ENCODE measurements around the gene XRCC5. TPM values are rescaled to one million over a fixed set of nuclear protein-coding genes. Genes with fewer than 3 reads are reported as not detected.

XRCC5 gene
- 100 to 1,000 TPM; 304 to 384 (median 335) TPM for polyA plus RNA-seq (ENCODE audit: insufficient read length in 3 of 3)
- long read RNA-seq, donor 1, transcript XRCC5-208 (3 exons, 610 nt), result minor isoform, 14 of 305 reads
- long read RNA-seq, donor 1, transcript XRCC5-201 (21 exons, 3,428 nt), result major isoform, 22 of 305 reads
- long read RNA-seq, donor 1, transcript XRCC5-209 (2 exons, 616 nt), result minor isoform, 6 of 305 reads
- long read RNA-seq, donor 1, partial matches to known transcripts, result 260 of 305 reads
- long read RNA-seq, donor 1, other reads (novel, unspliced or antisense), result 0 of 305 reads
- long read RNA-seq, donor 2, transcript XRCC5-208 (3 exons, 610 nt), result minor isoform, 6 of 158 reads
- long read RNA-seq, donor 2, transcript XRCC5-201 (21 exons, 3,428 nt), result major isoform, 18 of 158 reads
- long read RNA-seq, donor 2, transcript XRCC5-209 (2 exons, 616 nt), result minor isoform, 6 of 158 reads
- long read RNA-seq, donor 2, partial matches to known transcripts, result 127 of 158 reads
- long read RNA-seq, donor 2, other reads (novel, unspliced or antisense), result 0 of 158 reads
- long read RNA-seq, donor 3, transcript XRCC5-209 (2 exons, 616 nt), result minor isoform, 21 of 542 reads
- long read RNA-seq, donor 3, transcript XRCC5-201 (21 exons, 3,428 nt), result major isoform, 81 of 542 reads
- long read RNA-seq, donor 3, transcript XRCC5-208 (3 exons, 610 nt), result minor isoform, 18 of 542 reads
- long read RNA-seq, donor 3, partial matches to known transcripts, result 419 of 542 reads
- long read RNA-seq, donor 3, other reads (novel, unspliced or antisense), result 0 of 542 reads
- long read RNA-seq, donor 4, transcript XRCC5-201 (21 exons, 3,428 nt), result major isoform, 36 of 133 reads
- long read RNA-seq, donor 4, transcript XRCC5-208 (3 exons, 610 nt), result minor isoform, 6 of 133 reads
- long read RNA-seq, donor 4, transcript XRCC5-209 (2 exons, 616 nt), result minor isoform, 12 of 133 reads
- long read RNA-seq, donor 4, partial matches to known transcripts, result 79 of 133 reads
- long read RNA-seq, donor 4, other reads (novel, unspliced or antisense), result 0 of 133 reads
- long read RNA-seq, donor 5, result 0 reads
- long read RNA-seq, donor 6, transcript XRCC5-201 (21 exons, 3,428 nt), result major isoform, 30 of 200 reads
- long read RNA-seq, donor 6, transcript XRCC5-209 (2 exons, 616 nt), result minor isoform, 12 of 200 reads
- long read RNA-seq, donor 6, transcript XRCC5-208 (3 exons, 610 nt), result minor isoform, 14 of 200 reads
- long read RNA-seq, donor 6, partial matches to known transcripts, result 144 of 200 reads
- long read RNA-seq, donor 6, other reads (novel, unspliced or antisense), result 0 of 200 reads
- long read RNA-seq, donor 7, transcript XRCC5-208 (3 exons, 610 nt), result minor isoform, 9 of 219 reads
- long read RNA-seq, donor 7, transcript XRCC5-201 (21 exons, 3,428 nt), result major isoform, 35 of 219 reads
- long read RNA-seq, donor 7, transcript XRCC5-209 (2 exons, 616 nt), result minor isoform, 15 of 219 reads
- long read RNA-seq, donor 7, partial matches to known transcripts, result 159 of 219 reads
- long read RNA-seq, donor 7, other reads (novel, unspliced or antisense), result 0 of 219 reads
- long read RNA-seq, donor 8, transcript XRCC5-201 (21 exons, 3,428 nt), result major isoform, 65 of 370 reads
- long read RNA-seq, donor 8, transcript XRCC5-209 (2 exons, 616 nt), result minor isoform, 11 of 370 reads
- long read RNA-seq, donor 8, transcript XRCC5-208 (3 exons, 610 nt), result minor isoform, 12 of 370 reads
- long read RNA-seq, donor 8, partial matches to known transcripts, result 279 of 370 reads
- long read RNA-seq, donor 8, other reads (novel, unspliced or antisense), result 0 of 370 reads
- long read RNA-seq, donor 9, transcript XRCC5-208 (3 exons, 610 nt), result minor isoform, 7 of 147 reads
- long read RNA-seq, donor 9, transcript XRCC5-209 (2 exons, 616 nt), result minor isoform, 16 of 147 reads
- long read RNA-seq, donor 9, transcript XRCC5-201 (21 exons, 3,428 nt), result major isoform, 53 of 147 reads
- long read RNA-seq, donor 9, partial matches to known transcripts, result 69 of 147 reads
- long read RNA-seq, donor 9, other reads (novel, unspliced or antisense), result 0 of 147 reads
- long read RNA-seq, donor 10, transcript XRCC5-209 (2 exons, 616 nt), result minor isoform, 10 of 192 reads
- long read RNA-seq, donor 10, transcript XRCC5-208 (3 exons, 610 nt), result minor isoform, 7 of 192 reads
- long read RNA-seq, donor 10, transcript XRCC5-201 (21 exons, 3,428 nt), result major isoform, 46 of 192 reads
- long read RNA-seq, donor 10, partial matches to known transcripts, result 127 of 192 reads
- long read RNA-seq, donor 10, other reads (novel, unspliced or antisense), result 0 of 192 reads
- long read RNA-seq, donor 11, transcript XRCC5-209 (2 exons, 616 nt), result minor isoform, 6 of 92 reads
- long read RNA-seq, donor 11, transcript XRCC5-201 (21 exons, 3,428 nt), result major isoform, 40 of 92 reads
- long read RNA-seq, donor 11, partial matches to known transcripts, result 43 of 92 reads
- long read RNA-seq, donor 11, other reads (novel, unspliced or antisense), result 0 of 92 reads
- long read RNA-seq, donor 12, transcript XRCC5-201 (21 exons, 3,428 nt), result major isoform, 12 of 61 reads
- long read RNA-seq, donor 12, partial matches to known transcripts, result 44 of 61 reads
- long read RNA-seq, donor 12, other reads (novel, unspliced or antisense), result 0 of 61 reads
- long read RNA-seq, donor 13, transcript XRCC5-206 (18 exons, 2,962 nt), result minor isoform, 5 of 742 reads
- long read RNA-seq, donor 13, transcript XRCC5-209 (2 exons, 616 nt), result minor isoform, 18 of 742 reads
- long read RNA-seq, donor 13, transcript XRCC5-201 (21 exons, 3,428 nt), result major isoform, 61 of 742 reads
- long read RNA-seq, donor 13, transcript XRCC5-208 (3 exons, 610 nt), result minor isoform, 19 of 742 reads
- long read RNA-seq, donor 13, partial matches to known transcripts, result 637 of 742 reads
- long read RNA-seq, donor 13, other reads (novel, unspliced or antisense), result 0 of 742 reads
- long read RNA-seq, donor 14, transcript XRCC5-209 (2 exons, 616 nt), result minor isoform, 12 of 157 reads
- long read RNA-seq, donor 14, transcript XRCC5-208 (3 exons, 610 nt), result minor isoform, 7 of 157 reads
- long read RNA-seq, donor 14, transcript XRCC5-201 (21 exons, 3,428 nt), result major isoform, 63 of 157 reads
- long read RNA-seq, donor 14, partial matches to known transcripts, result 74 of 157 reads
- long read RNA-seq, donor 14, other reads (novel, unspliced or antisense), result 0 of 157 reads
- long read RNA-seq, donor 15, transcript XRCC5-209 (2 exons, 616 nt), result minor isoform, 6 of 50 reads
- long read RNA-seq, donor 15, transcript XRCC5-201 (21 exons, 3,428 nt), result major isoform, 22 of 50 reads
- long read RNA-seq, donor 15, partial matches to known transcripts, result 18 of 50 reads
- long read RNA-seq, donor 15, other reads (novel, unspliced or antisense), result 0 of 50 reads
- long read RNA-seq, donor 16, transcript XRCC5-208 (3 exons, 610 nt), result minor isoform, 6 of 380 reads
- long read RNA-seq, donor 16, transcript XRCC5-201 (21 exons, 3,428 nt), result major isoform, 140 of 380 reads
- long read RNA-seq, donor 16, transcript XRCC5-209 (2 exons, 616 nt), result minor isoform, 28 of 380 reads
- long read RNA-seq, donor 16, partial matches to known transcripts, result 201 of 380 reads
- long read RNA-seq, donor 16, other reads (novel, unspliced or antisense), result 0 of 380 reads

DNA sequence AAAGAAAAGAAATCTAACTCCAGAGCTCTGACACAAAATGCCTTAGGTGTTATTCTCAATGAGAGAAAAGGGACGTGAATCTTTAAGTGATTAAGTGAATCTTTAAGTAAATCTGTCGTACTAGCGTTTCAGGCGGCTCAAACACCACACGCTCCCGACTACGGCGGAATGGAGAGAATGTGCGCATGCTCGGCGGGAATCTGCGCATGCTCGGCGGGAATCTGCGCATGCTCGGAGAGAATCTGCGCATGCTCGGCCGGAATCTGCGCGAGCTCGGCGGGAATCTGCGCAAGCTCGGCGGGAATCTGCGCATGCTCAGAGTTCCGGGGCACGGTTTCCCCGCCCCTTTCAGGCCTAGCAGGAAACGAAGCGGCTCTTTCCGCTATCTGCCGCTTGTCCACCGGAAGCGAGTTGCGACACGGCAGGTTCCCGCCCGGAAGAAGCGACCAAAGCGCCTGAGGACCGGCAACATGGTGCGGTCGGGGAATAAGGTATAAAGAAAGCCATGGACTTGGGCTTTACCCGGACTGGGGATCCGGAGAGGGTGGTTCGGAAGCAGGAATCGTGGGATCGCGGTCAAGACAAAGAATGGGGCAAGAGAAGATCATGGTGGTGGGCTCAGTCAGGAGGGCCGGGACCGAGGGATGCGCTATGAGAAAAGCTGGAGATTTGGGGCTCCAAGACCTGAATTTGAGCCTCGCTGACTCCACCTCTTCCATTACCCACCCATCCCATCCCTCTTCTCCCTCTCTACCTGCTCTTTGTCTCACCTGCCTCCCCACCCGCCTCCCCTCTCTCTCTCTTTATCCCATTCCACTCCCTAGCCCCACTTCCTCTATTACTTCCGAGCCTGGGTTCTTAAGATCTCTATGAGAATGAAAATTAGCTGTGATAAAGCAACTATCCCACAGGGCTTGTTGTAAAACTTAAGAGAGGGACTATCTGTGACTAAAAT lies at the start of gene XRCC5:
TSS of gene XRCC5 (plus strand) at position 382 of the 955 bp plus-strand sequence. CDS start at position 471, 89 bp downstream.
- DNase-seq (ENCODE audit: extremely low read depth in 1 of 11, low read depth in 9 of 11, low spot score in 4 of 11), result peak; percentile 92 to 98 (median 95)

DNA sequence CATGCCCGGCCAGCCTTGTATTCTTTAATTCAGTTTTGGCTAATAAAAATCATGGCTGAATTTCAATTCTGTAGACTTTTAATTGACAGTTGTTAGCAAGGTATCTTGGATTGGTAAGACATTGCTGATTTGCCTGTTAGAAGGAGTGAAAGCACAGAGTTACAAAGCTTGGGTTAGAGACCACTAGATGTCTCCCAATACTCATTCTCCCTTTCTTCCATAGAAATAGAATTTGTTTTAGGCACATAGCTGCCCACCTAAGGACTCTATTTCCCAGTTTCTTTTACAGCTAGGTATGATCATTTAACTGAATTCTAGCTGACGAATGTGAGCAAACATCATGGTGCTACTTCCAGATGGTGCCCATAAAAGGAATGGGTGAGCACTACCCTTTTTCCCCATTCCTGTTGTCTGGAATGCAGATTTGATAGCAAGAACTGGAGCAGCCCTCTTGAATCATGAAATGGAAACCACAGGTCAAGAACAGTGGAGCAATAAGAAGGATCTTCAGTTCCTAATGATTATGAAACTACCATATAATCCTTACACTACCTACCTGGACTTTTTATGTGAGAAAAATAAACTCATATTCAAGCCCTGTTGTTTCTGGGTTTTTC lies 45.0 kb upstream of the XRCC5 start:
- DNase-seq (ENCODE audit: extremely low read depth in 1 of 11, low read depth in 9 of 11, low spot score in 4 of 11), result no peak

DNA sequence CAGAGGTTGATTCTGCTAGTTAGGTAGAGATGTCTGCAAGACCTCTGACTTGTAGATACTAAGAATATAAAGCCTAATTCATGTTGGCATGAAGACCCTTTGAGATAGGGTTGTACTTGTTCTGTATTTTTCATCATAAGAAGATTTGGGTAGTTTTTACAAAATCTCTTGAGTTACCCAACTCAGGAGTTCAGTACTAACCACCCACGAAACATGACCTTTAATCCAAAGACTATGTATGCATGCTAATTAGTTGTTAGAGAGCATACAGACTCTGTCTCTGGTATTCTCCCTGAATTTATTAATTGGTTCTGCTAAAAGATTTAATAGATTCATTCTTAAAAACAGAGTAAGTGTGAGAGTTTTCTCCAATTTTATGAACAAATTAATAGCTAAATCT lies 44.5 kb upstream of the XRCC5 start:
- no peak for DNase-seq (ENCODE audit: extremely low read depth in 1 of 11, low read depth in 9 of 11, low spot score in 4 of 11)

DNA sequence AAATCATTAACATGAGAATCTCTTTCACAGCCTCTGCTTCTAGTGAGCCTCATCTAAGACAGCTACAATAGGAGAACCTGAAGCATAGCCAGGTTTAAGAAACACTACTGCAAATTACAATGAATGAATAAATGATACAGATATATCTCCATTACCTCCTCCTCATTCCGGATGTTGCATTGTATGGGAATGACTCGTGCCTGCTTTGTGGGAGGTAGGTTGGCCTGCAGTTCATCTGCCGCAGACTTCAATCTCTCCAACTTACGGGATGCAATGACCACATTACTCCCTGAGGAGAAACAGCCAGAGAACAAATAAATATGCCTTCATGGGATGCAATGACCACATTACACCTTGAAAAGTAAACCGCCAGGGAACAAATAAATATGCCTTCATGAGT lies 42.9 kb upstream of the XRCC5 start:
- no peak for DNase-seq (ENCODE audit: extremely low read depth in 1 of 11, low read depth in 9 of 11, low spot score in 4 of 11)

DNA sequence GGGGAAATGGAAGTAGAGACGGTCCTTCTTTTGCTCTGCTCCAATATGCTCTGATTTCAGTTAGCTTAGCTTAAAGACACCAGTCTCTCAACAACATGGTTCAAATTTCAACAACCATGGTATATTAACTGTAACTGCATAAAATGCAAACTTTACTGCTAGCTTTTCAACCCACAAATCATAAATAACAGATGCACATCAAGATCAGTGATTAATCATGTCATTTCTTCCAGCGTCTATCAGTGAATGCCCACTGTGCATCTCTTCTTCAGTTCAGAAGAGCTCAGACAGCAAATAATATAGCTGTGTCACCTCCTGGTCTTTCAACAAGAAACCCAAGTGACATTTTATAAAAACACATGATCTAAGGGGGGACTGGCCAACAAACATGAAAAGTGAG lies 40.1 kb upstream of the XRCC5 start:
- no peak for DNase-seq (ENCODE audit: extremely low read depth in 1 of 11, low read depth in 9 of 11, low spot score in 4 of 11)

DNA sequence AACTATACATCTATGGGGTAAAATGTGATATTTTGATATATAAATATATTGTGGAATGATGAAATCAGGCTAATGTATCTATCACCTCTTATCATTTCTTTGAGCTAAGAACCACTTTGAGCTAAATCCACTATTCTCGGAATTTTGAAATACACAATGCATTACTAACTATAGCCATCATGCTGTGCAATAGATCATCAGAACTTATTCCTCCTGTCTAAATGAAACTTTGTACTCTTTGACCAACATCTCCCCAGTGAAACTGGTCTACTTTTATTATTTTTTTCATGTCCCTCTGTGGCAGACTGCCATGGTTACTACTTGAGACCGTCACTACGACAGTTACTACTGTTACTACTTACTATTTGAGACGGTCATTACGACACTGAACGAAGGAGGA lies 39.0 kb upstream of the XRCC5 start:
- no peak for DNase-seq (ENCODE audit: extremely low read depth in 1 of 11, low read depth in 9 of 11, low spot score in 4 of 11)

DNA sequence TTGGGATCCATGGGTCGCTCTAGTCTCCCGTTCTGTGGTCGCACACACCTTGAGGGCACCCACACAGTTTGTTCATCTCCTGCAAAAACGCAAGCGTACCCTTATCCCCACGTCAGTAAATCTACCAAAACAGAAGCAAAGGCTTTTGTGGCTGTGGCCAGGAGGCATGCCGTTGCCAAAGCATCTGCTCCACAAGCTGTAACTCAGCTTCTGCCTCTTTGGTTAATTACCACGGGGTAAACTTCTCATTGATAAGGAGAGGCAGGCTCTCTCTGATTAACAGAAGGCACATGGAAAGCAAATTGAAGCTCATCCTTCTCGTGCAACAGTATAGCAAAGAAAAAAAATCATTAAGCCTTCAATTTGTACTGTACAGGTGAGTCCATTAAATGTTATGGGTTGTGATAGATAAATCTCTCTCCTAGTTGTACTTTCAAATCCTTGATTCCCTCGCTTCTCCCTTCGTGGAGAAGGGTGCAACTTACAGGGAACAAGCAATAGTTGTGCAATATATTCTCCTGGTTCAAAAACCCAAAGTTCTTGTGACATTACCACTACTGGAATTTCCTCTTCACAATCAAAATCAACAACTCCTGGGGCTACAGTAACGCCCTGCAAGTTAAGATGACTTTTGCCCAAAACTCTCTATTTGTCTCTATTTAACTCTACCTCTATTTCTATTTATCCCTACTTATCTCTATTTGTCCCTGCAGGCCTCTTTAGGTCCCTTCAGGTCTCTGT lies 37.9 kb upstream of the XRCC5 start:
- no peak for DNase-seq (ENCODE audit: extremely low read depth in 1 of 11, low read depth in 9 of 11, low spot score in 4 of 11)

DNA sequence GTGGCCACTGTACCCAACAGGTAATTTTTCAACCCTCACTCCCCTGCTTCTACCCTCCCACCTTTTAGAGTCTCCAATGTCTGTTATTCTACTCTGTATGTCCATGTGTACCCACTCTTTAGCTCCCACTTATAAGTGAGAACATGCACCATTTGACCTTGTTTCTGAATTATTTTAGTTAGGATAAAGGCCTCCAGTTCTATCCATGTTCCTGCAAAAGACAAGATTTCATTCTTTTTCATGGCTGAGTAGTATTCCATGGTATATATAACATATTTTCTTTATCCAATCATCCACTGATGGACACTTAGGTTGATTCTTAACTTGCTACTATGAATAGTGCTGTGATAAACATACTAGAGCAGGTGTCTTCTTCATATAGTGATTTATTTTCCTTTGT lies 36.7 kb upstream of the XRCC5 start:
- no peak for DNase-seq (ENCODE audit: extremely low read depth in 1 of 11, low read depth in 9 of 11, low spot score in 4 of 11)

DNA sequence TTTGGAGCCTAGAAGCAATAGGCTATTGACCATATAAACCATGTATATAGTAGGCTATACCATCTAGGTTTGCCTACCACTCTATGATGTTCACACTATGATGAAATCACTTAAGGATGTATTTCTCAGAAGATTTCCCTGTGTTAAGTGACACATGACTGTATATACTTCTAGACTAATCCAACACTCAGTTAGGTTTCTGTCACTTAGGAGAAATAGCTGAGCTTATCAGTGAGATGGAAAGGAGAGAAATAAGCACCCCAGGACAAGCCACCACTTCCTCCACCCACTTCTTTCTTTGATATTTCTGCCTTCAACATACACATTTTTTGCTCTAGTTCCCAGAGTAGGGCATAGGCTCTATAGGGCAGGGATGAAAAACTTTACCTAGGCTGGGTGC lies 35.4 kb upstream of the XRCC5 start:
- DNase-seq (ENCODE audit: extremely low read depth in 1 of 11, low read depth in 9 of 11, low spot score in 4 of 11), result no peak

DNA sequence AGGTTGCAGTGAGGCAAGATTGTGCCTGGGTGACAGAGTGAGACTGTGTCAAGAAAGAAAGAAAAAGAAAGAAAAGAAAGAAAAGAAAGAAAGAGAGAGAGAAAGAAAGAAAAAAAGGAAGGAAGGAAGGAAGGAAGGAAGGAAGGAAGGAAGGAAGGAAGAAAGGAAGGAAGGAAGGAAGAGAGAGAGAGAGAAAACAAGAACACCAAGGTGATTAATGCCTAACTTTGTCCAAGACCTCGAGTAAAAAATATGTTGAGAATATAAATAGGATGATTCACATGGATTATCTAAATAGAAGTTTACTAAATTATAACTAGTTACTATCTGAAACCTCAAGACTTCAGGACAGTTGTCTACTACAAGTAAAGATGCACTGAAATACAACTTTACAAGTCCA lies 34.8 kb upstream of the XRCC5 start:
- no peak for DNase-seq (ENCODE audit: extremely low read depth in 1 of 11, low read depth in 9 of 11, low spot score in 4 of 11)

DNA sequence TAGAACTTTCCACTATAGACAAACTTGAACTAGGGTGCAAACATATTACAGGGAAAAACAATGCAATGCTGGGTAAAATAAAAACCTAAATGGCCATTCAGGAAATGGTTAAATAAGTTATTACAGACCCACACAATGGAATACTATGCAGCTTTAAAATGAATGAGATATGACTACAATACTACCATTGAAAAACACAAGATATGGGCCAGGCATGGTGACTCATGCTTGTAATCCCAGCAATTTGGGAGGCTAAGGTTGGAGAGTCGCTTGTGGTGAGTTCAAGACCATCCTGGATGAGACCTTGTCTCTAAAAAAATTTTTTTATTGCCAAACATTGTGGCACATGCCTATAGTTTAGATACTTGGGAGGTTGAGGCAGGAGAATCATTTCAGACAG lies 34.4 kb upstream of the XRCC5 start:
- DNase-seq (ENCODE audit: extremely low read depth in 1 of 11, low read depth in 9 of 11, low spot score in 4 of 11), result no peak
